ENCODE measurements around the gene NEAT1. TPM values are rescaled to one million over a fixed set of nuclear protein-coding genes. Genes with fewer than 3 reads are reported as not detected.

The NEAT1 gene
- total RNA-seq, 1 donor from 2014 or later, result 308 TPM

- no peak for DNase-seq
These were observed 64.2 kb downstream of the NEAT1 start for GRCh38 chr11:65486570-65487466.

DNA sequence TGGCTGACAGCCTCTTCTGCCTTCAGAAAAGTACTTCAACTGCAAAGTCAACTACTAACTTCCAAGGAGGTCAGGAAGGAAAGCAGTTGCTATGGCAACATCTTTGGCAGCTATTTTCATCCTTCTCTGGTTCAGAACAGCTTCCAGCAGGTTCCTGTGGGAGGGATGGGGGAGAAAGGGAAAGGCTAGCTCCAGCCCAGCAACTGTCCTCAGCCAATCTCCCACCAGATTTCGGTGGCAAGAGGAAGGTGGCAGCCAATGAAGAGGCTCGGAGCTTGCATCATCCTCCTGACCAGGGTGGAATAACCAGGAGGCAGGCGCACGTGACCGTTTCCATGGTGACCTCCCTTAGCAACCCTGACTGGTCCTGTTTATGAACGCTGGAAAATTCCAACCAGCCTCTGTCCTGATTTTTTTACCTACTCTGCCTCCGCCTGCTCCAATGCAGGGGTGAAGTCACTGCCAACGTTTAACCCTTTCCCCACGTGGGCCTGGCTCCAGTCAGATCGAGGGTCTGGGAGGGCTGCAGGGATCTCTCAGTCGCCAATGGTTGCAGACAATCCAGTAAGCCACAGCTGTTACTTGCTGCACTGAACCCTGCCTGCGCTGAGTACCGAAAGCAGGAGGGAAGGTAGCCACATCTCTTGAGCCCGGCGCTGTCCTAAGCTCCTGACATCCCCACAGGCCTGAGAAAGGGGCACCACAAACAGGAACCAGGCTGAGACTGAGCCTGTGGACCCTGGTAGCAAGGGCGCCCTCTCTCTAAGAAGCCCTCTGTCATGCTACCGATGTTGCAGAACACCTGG is 65.1 kb downstream of the NEAT1 start:
- DNase-seq, result peak; percentile 100

- DNase-seq, result no peak
These were observed 65.9 kb downstream of the NEAT1 start for GRCh38 chr11:65488273-65489034.

- peak; percentile 65 for DNase-seq
These were observed 66.6 kb downstream of the NEAT1 start for GRCh38 chr11:65489035-65489705.

DNA sequence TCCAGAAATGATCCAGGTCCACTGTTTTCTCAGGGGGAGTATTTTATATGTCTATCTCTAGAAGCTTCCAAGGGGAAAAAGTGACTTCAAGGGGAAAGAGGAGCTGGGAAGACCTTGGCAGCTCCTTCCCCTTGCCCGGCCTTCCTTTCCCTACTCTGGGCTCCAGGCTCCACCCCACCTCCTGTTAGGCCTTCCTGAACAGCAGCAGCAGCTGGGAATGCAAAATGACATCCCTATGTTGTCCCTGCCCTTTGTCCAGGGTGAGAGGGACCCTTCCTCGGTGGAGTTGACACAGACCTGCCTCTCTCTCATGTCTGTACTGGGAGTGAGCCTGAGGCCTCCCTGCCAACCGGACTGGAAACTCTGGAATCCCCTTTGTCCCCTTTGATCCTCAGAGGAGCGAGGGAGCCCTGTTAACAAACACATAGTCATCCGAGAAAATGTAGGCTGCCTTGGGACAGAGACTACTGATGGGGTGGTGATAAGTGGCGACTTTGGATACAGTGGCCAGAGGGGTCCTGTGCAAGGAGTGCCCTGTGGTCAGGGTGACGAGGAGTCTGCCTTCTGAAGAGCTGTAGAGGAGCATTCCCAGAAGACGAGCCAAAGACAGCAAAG is 67.2 kb downstream of the NEAT1 start:
- DNase-seq, result no peak

GRCh38 chr11:65491163-65491465 is 68.5 kb downstream of the NEAT1 start:
- no peak for DNase-seq

DNA sequence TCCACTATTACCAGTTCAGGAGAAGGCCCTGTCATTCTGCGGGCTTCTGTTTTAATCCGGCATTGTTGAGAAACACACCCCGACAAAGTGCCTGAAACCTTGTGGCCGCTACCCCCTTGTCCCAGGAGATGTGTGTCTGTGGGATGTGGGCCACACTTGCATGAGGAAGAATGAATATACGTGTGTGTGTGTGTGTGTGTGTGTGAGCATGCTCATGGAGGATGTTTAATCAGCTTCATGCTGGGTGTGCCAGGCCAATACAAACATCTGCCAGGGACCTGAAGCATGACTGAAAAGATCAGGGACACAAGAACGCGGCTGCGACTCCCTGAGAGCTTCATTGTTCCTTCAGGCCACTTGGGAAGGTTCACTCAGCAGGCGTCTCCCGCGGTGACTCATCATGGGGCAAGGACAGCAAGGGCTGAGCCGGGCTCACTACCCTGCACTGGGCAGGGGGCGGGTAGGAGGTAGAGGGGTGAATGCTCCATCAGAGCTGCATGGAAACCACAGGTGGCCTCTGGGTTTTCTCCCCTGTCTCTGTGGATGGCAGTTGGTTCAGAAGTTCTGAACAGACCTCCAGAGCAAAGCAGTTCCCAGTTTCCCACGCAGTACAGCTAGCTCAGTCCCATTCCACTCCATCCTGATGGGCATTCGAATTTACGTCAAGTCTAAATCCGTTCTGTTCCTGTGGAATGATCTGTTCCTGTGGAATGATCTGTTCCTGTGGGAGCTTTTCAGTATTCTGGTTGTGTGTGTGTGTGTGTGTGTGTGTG is 69.2 kb downstream of the NEAT1 start:
- peak; percentile 55 for DNase-seq

- no peak for DNase-seq
These were observed 69.7 kb downstream of the NEAT1 start for GRCh38 chr11:65492387-65492636.

- peak; percentile 78 for DNase-seq
These were observed 70.2 kb downstream of the NEAT1 start for GRCh38 chr11:65492637-65493366.

GRCh38 chr11:65493367-65494176 is 71.0 kb downstream of the NEAT1 start:
- no peak for DNase-seq

Small RNA genes lying within 50 kb of the gene (small RNA-seq; reads per million reads assigned to genes)
- not detected for gene RF01684 (ENCODE audit: low replicate concordance)

Other genes with a start within 250 kb of the NEAT1 start
- gene CAPN1, start 240.9 kb upstream of the NEAT1 start, total RNA-seq, result 79.7 TPM
- 8.1 TPM for gene POLA2, start 160.8 kb upstream of the NEAT1 start, total RNA-seq
- gene CDC42EP2, start 107.9 kb upstream of the NEAT1 start, total RNA-seq, result 3.7 TPM
- gene DPF2, start 88.9 kb upstream of the NEAT1 start, total RNA-seq, result 30.2 TPM
- gene TIGD3, start 68.0 kb upstream of the NEAT1 start, total RNA-seq, result 0.20 TPM
- gene SLC25A45, start 40.2 kb upstream of the NEAT1 start, total RNA-seq, result 4.6 TPM
- gene FRMD8, start 36.2 kb upstream of the NEAT1 start, total RNA-seq, result 24.6 TPM
- gene MALAT1, start 76.2 kb downstream of the NEAT1 start, total RNA-seq, result 23,607 TPM
- gene SCYL1, start 102.3 kb downstream of the NEAT1 start, total RNA-seq, result 30.2 TPM
- 56.0 TPM for gene LTBP3, start 135.6 kb downstream of the NEAT1 start, total RNA-seq
- 18.5 TPM for gene ZNRD2, start 147.7 kb downstream of the NEAT1 start, total RNA-seq
- gene FAM89B, start 149.7 kb downstream of the NEAT1 start, total RNA-seq, result 9.8 TPM
- gene EHBP1L1, start 153.3 kb downstream of the NEAT1 start, total RNA-seq, result 49.5 TPM
- 8.5 TPM for gene KCNK7, start 173.0 kb downstream of the NEAT1 start, total RNA-seq
- gene MAP3K11, start 191.4 kb downstream of the NEAT1 start, total RNA-seq, result 20.8 TPM
- 8.6 TPM for gene PCNX3, start 193.0 kb downstream of the NEAT1 start, total RNA-seq
- gene SIPA1, start 215.3 kb downstream of the NEAT1 start, total RNA-seq, result 12.1 TPM
- gene RELA, start 240.1 kb downstream of the NEAT1 start, total RNA-seq, result 22.6 TPM

Measured in skin of body (tissue), 3 donors.